Astrocyte of the spinal cord (primary cell): Measurements from ENCODE around the gene POLR2B.
A peak's percentile ranks its signal among the peaks of the same experiment; 100 is the strongest.

Experiments
- DNase-seq: peaks from one replicate; pipeline ENCODE4 v3.0.0; 2011; ENCODE audit warnings: low read depth, low spot score
- H3K4me3 ChIP-seq: 2 replicates; pipeline ENCODE4 v1.5.1; 2011; ENCODE audit warnings: low read depth, mild to moderate bottlenecking, low read length, moderate library complexity
- CTCF ChIP-seq: IDR thresholded peaks from 2 replicates; pipeline ENCODE4 v1.5.1; 2012; ENCODE audit warnings: low read depth, mild to moderate bottlenecking, low read length, inconsistent platforms
- in situ Hi-C: cut with HindIII; loops from 2 replicates; pipeline ENCODE4 v1.10.0; 2017; ENCODE audit warnings: low sequenced_read_pairs

The POLR2B gene

GRCh38 chr4:56981795-56982201, 3.1 kb downstream of the POLR2B start:
- H3K4me3 ChIP-seq: no peak overlapping the region

GRCh38 chr4:56986192-56986591, 7.5 kb downstream of the POLR2B start:
- in situ Hi-C loops: no loop called here
- TF ChIP-seq CTCF: no peak
- no peak overlapping the region for H3K4me3 ChIP-seq
- DNase-seq: no peak

More at GRCh38 chr4:56981795-56982201, 3.1 kb downstream of the POLR2B start:
- no peak for TF ChIP-seq CTCF
- DNase-seq: peak; percentile 55
- in situ Hi-C loops: no loop called here

GRCh38 chr4:56986952-56987351, 8.3 kb downstream of the POLR2B start:
- H3K4me3 ChIP-seq: no peak overlapping the region
- in situ Hi-C loops: no loop called here
- no peak for DNase-seq
- no peak for TF ChIP-seq CTCF

- peak; percentile 52 for DNase-seq
These were observed 11.6 kb downstream of the POLR2B start for GRCh38 chr4:56990109-56990905.

GRCh38 chr4:56995525-56995924, 16.8 kb downstream of the POLR2B start:
- DNase-seq: peak; percentile 96
- in situ Hi-C loops: no loop called here
- TF ChIP-seq CTCF: no peak
- no peak overlapping the region for H3K4me3 ChIP-seq

More at GRCh38 chr4:56990109-56990905, 11.6 kb downstream of the POLR2B start:
- TF ChIP-seq CTCF: no peak
- in situ Hi-C loops: no loop called here
- H3K4me3 ChIP-seq: no peak overlapping the region

GRCh38 chr4:56999751-57000150, 21.1 kb downstream of the POLR2B start:
- no peak for TF ChIP-seq CTCF
- in situ Hi-C loops: no loop called here
- no peak overlapping the region for H3K4me3 ChIP-seq
- DNase-seq: no peak
